Endothelial cell of coronary artery (primary cell): ENCODE data around the gene DEFB131B. TPM values are rescaled to one million over a fixed set of nuclear protein-coding genes. Genes with fewer than 3 reads are reported as not detected.

Experiments
- total RNA-seq: library from RNA; depleted of rRNA; stranded (reverse); fragments of >200 nt; gene quantifications from 2 replicates; pipeline ENCODE4 v1.2.3, GENCODE V29; 2014

Gene DEFB131B, protein sequence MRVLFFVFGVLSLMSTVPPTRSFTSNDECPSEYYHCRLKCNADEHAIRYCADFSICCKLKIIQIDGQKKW
- not detected in 2 replicates for total RNA-seq

DNA sequence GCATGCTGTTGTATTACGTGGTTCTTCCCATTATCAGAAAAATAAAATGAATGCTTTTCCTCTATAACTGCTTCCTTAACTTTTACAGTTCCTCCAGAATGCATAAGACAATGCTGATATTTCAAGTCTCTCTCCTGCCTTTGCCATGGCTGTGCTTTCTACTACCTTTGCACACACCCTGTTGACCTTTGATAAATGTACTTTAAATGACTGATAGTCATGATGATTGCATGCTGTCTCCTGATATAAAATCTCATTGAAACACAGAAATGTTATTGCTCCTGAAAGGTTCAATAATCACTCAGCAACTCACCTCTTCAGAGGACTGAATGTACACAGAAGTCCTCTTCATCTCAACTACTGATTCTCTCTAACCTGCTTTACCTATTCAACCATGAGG is at the start of gene DEFB131B:
Gene DEFB131B, plus strand, starts transcription at position 395 of the 400 bp plus-strand sequence. Its CDS starts 0 bp downstream, at position 395.

DNA sequence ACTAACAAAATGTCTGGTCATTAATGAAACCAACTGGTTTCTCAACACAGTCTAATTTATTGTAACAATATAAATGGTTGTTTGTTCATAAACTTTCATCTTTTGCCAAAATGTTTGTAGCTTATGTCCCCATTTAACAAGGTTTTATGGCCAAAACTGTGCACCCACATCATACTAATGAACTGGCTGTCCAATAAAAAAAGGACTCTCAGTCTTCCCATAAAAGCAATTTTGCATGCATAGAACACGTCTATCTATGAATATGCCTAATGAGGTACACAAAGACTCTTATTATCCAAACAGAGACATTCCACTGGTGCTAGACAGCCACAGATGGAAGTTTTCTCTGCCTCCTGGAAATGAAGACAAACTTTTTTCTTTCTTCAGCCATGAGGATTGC is 45.4 kb upstream of the DEFB131B start, which contains the start of gene DEFB108B:
Gene DEFB108B, plus strand, starts transcription at position 390 of the 400 bp plus-strand sequence. Its CDS starts 0 bp downstream, at position 390.

DNA sequence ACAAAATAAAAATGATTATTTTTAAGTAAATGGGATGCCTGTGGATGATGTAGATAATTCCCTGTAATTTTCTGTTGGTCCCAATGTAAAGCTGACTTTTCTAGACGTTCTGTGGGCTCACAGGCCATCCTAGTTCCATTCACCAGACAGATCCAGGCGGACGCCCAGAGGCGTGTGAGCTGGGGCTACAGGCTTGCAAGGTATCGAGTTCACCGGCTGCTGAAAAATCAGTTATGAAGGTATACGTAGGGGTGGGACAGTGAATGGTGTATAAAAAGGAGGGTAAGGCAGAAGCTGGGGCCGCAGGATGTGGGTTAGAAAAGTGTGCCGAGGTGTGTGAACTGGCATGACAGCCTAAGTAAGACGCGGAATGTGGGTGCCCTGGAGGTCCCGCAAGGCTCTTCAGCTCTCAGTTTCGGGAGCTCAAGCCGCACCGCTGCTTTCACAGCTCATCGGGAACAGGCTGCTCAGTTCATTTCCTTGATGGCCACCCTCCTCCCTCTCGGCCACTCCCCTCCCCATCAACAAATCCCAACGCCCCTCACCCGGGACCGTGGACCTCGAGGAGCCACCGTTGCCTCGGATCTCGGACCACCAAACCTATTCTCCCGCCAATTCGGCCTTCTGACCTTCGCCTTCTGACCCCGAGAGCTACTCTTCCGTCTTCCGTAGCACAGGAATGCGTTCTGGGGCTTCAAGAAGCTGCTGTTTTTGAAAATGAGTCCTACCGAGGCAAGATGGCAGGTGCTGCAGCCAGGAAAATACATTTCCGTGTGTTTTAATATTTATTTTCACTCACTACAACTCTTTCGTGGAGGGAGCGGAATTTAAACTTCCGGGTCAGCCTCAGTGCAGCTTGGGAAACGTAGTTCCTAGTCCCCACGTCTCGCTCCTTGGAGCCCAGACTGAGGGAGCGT is 49.8 kb downstream of the DEFB131B start, which contains the start of gene XNDC1N:
Gene XNDC1N, minus strand, starts transcription at position 775 of the 917 bp plus-strand sequence. CDS start 5,241 bp downstream, outside the sequence.

DNA sequence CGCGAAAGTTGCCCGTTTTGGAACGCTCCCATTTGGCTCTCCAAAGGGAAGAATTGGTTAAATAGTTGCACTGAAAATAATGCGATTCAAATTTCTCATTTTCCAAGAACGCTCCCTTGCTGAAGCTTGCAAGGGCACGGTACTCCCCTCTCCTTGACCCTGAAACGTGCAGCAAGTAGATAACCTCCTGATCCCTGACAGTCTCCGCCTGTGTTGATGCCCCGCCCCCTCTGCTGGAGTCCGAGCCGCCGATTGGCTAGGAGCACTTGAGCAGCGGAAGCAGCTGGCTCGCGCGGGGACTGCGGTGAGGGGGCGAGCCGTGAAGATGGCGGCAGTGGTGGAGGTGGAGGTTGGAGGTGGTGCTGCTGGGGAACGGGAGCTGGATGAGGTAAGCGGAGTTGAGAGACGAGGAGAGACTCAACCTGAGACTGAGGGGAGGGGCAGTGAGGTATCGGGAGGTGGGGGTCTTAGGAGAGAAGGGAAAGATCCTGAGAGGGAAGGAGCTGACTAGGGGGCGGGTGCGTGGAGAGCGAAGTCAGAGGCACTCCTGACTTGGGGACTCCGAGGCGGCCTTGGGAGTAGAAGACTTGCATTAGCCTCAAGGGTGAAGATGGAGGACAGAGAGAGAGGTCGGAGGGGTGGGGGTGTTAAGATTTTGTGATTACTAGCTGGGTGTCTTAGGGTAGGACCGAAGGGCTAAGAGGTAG is 50.6 kb downstream of the DEFB131B start, which contains the start of gene RNF121:
Gene RNF121, plus strand, starts transcription at position 310 of the 707 bp plus-strand sequence. Its CDS starts 16 bp downstream, at position 326.

Other genes starting within 250 kb of the DEFB131B start
- not detected in 2 replicates for gene DEFB108B, start 45.3 kb upstream of the DEFB131B start, total RNA-seq
- 5.8 and 7.1 TPM in 2 replicates for gene XNDC1N, start 50.1 kb downstream of the DEFB131B start, total RNA-seq
- 61.6 and 108 TPM in 2 replicates for gene RNF121, start 50.6 kb downstream of the DEFB131B start, total RNA-seq
- 4.9 and 5.6 TPM in 2 replicates for gene IL18BP, start 120.5 kb downstream of the DEFB131B start, total RNA-seq
- gene NUMA1, start 202.1 kb downstream of the DEFB131B start, total RNA-seq = 121 and 127 TPM in 2 replicates
- gene LRRC51, start 202.4 kb downstream of the DEFB131B start, total RNA-seq = 2.7 and 3.3 TPM in 2 replicates
- 75.6 and 86.2 TPM in 2 replicates for gene LAMTOR1, start 224.8 kb downstream of the DEFB131B start, total RNA-seq
- not detected in 2 replicates for gene TOMT, start 227.5 kb downstream of the DEFB131B start, total RNA-seq
- 17.9 and 43.2 TPM in 2 replicates for gene ANAPC15, start 234.2 kb downstream of the DEFB131B start, total RNA-seq